Ascending aorta (tissue), 2 donors: ENCODE measurements around the gene NTM. TPM values are rescaled to one million over a fixed set of nuclear protein-coding genes. Genes with fewer than 3 reads are reported as not detected.

Source experiments
- DNase-seq, 2 donors: peaks; one replicate each; pipeline ENCODE4 v3.0.0-alpha.2; 2019; ENCODE audit warnings: low spot score in 2 of 2
- H3K27ac ChIP-seq, 2 donors: fragments of 200-600 bp; sonication (generic); one replicate each; pipeline ENCODE4 v1.5.1; 2016 to 2017; ENCODE audit warnings: mild to moderate bottlenecking in 1 of 2
- H3K27me3 ChIP-seq: fragments of 200-600 bp; sonication (generic); one replicate; pipeline ENCODE4 v1.5.1; 2017
- H3K36me3 ChIP-seq, 2 donors: fragments of 200-600 bp; sonication (generic); one replicate each; pipeline ENCODE4 v1.5.1; 2016
- H3K4me1 ChIP-seq, 2 donors: fragments of 200-600 bp; sonication (generic); one replicate each; pipeline ENCODE4 v1.5.1; 2016 to 2017; ENCODE audit warnings: mild to moderate bottlenecking in 1 of 2
- H3K4me3 ChIP-seq, 2 donors: fragments of 200-600 bp; sonication (generic); one replicate each; pipeline ENCODE4 v1.5.1; 2016 to 2017; ENCODE audit warnings: mild to moderate bottlenecking in 1 of 2
- H3K9me3 ChIP-seq, 2 donors: fragments of 200-600 bp; sonication (generic); one replicate each; pipeline ENCODE4 v1.5.1; 2016
- intact Hi-C: fragments of 100-400 bp; cut with DNase I; formaldehyde crosslinking; loops from one replicate; pipeline ENCODE4 v1.15.1; 2023
- total RNA-seq: library from RNA; depleted of rRNA; stranded (reverse); fragments of >200 nt; gene quantifications from one replicate; pipeline ENCODE4 v1.1.0, GENCODE V29; 2016
- TF ChIP-seq, protein P1 (sequence below), 3 experiments: fragments of 200-600 bp in 2 of 3; fragments of 450-650 bp in 1 of 3; sonication (generic) in 2 of 3; IDR thresholded peaks; one replicate each; pipeline ENCODE4 v1.5.1; 2016 to 2019; ENCODE audit warnings: antibody characterized with exemption in 3 of 3, mild to moderate bottlenecking in 1 of 3, moderate library complexity in 1 of 3

NTM gene
- total RNA-seq, 1 donor from 2014 or later = not detected

DNA sequence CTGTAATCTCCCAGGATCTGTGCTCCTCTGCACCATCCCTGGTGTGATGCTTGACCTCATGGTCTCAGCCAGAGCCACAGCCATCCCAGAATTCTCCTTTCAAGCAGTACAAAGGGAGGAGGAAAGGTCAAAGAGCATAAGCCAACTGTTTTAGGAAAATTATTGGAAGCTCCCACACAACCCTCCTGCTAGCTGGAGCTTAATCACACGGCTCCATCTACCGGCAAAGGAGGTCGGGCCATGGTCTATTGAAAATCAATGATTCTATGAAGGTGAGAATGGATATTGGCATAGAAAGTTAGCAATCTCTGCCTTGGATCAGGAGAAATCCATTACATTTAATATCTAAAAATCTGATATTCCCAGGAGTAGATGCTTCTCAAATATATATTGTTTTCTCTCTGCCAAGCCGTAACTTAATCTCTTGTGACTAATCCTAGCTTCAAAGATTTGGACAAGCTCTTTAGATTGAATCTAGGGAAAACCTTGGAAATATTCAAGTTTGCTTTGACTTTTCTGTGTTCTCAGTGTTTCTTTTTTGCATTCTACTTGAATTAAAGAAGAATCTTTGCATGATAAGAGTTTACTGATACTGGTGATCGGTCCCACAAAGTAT, 259.6 kb downstream of the NTM start:
- no peaks in the 10 kb centered on the region for H3K4me1 ChIP-seq
- H3K9me3 ChIP-seq = no peaks in the 10 kb centered on the region
- H3K27ac ChIP-seq = no peak overlapping the region
- intact Hi-C loops = no loop called here
- H3K36me3 ChIP-seq = no peaks in the 10 kb centered on the region
- no peaks in the 10 kb centered on the region for H3K27me3 ChIP-seq
- H3K4me3 ChIP-seq = no peak overlapping the region
- TF ChIP-seq, protein P1, sequence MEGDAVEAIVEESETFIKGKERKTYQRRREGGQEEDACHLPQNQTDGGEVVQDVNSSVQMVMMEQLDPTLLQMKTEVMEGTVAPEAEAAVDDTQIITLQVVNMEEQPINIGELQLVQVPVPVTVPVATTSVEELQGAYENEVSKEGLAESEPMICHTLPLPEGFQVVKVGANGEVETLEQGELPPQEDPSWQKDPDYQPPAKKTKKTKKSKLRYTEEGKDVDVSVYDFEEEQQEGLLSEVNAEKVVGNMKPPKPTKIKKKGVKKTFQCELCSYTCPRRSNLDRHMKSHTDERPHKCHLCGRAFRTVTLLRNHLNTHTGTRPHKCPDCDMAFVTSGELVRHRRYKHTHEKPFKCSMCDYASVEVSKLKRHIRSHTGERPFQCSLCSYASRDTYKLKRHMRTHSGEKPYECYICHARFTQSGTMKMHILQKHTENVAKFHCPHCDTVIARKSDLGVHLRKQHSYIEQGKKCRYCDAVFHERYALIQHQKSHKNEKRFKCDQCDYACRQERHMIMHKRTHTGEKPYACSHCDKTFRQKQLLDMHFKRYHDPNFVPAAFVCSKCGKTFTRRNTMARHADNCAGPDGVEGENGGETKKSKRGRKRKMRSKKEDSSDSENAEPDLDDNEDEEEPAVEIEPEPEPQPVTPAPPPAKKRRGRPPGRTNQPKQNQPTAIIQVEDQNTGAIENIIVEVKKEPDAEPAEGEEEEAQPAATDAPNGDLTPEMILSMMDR (IDR thresholded peaks at IDR 0.05) = no peak
- no peak for DNase-seq

DNA sequence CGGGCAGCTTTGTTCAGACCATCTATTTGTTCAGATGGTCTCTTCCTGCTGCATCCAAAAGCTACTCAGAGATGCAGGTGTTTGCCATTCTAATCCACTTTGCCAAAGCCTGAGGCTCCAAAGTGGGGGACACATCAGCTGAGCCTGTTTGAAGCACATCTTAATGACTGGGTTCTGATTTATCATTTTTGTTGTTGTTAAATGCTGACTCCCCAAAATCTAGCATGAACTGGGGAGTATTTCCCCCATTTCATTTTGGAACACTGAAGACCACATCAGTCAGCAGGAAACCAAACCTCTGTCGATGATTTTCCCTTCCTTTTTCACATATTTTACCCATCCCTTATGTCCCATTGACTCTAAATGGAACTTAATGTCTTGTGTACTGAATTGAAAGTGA, 262.6 kb downstream of the NTM start:
- DNase-seq = no peak
- no peaks in the 10 kb centered on the region for H3K9me3 ChIP-seq
- H3K27me3 ChIP-seq = no peaks in the 10 kb centered on the region
- TF ChIP-seq, protein P1 (IDR thresholded peaks at IDR 0.05) = no peak
- H3K4me3 ChIP-seq = no peak overlapping the region
- H3K27ac ChIP-seq = no peak overlapping the region
- intact Hi-C loops = no loop called here
- H3K4me1 ChIP-seq = no peaks in the 10 kb centered on the region
- H3K36me3 ChIP-seq = no peaks in the 10 kb centered on the region

DNA sequence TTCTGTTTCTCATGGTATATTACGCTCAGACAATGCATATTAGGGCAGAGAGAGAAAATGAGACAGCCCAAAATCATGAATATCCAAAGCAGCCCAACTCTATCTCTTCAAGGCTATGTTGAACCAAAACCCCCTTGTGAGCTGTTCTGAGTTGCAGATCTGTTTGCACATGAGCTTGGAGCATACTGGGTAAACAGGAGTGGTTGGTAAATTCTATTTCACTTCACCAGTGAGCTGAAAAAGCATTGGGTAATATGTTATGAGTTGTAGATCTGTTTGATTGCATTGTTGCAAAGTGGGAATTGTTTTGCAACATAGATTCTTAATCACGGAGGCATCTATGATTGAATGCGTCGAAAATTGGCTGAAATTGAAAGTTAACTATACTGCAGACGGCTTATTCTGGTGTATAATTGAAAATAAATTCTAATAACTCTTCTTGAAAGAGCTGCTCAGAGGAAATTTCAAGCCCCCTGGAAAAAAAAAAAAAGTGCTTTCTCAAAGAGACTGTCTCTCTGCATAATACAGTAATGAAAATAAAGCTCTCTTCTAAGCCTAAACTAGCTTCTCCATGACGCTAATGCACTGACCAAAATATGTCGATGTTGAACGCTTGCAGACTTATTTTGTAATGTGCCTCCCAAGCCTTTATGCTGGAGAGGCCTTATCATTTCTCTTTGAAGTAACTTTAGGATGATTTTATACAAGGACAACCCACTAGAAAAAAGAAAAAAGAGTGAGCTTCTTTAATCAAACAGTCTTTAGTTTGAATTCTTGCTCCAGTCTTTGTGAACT, 263.7 kb downstream of the NTM start:
- no peak for DNase-seq
- H3K4me3 ChIP-seq = no peak overlapping the region
- no peak overlapping the region for H3K27ac ChIP-seq
- intact Hi-C loops = no loop called here
- H3K36me3 ChIP-seq = no peaks in the 10 kb centered on the region
- H3K27me3 ChIP-seq = no peaks in the 10 kb centered on the region
- H3K9me3 ChIP-seq = no peaks in the 10 kb centered on the region
- no peaks in the 10 kb centered on the region for H3K4me1 ChIP-seq
- TF ChIP-seq, protein P1 (IDR thresholded peaks at IDR 0.05) = no peak

DNA sequence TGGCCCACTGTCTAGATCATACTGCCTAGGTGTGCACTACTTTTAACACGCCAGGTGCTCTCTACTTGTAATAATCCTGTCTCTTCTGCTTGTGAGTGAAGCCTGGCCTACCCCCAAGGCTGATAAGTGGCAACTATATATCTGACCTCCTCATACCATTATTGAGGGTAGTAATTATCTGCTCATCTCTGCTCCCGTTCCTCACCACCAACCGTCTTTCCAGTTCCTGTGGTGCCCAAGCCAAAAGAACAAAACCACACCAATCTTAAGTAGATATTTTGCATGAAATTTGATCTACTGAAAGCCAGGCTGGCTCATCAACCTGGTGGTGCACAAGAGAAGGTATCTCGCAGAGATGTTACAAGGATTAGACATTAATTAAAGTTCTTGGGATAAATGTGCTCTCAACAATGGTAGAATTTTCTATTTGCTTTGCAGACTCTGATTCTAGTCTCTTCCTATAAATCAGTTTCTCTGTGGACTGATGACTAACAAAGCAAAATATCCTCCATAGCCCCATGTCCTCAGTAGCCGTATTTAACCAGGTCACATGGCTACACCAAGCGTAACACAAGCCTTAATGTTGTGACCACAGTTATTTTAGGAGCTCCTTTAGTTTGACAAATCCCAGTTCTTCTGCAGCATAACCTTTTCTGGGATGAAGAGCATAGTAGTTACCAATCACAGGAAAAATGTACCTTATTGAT, 267.2 kb downstream of the NTM start:
- TF ChIP-seq, protein P1 (IDR thresholded peaks at IDR 0.05) = no peak
- no peaks in the 10 kb centered on the region for H3K9me3 ChIP-seq
- intact Hi-C loops = no loop called here
- H3K27ac ChIP-seq = no peak overlapping the region
- no peak for DNase-seq
- H3K4me3 ChIP-seq = no peak overlapping the region
- no peaks in the 10 kb centered on the region for H3K36me3 ChIP-seq
- H3K27me3 ChIP-seq = no peaks in the 10 kb centered on the region
- no peaks in the 10 kb centered on the region for H3K4me1 ChIP-seq

DNA sequence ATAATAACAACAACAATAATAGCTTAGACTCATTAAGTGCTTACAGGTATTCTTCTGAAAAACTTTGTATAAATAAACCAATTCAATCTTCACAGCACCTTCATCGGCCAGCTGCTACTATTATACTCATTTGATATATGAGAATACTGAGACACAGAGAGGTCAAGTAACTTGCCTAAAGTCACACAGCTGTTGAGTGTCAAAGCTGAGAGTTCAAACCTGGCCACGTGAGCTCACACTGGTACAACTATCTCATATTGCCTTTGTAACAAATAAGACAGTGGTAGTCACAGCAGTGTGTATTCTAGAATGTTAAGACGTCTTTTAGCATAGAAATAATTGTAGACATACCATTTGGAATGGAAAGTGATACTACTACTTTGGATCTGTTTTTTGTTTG, 268.5 kb downstream of the NTM start:
- DNase-seq = no peak

More for the DNA sequence above, 268.5 kb downstream of the NTM start:
- Histone ChIP-seq H3K9me3 (no peaks in the 10 kb centered on the region), H3K4me1 (no peaks in the 10 kb centered on the region), H3K27ac (no peak overlapping the region), H3K27me3 (no peaks in the 10 kb centered on the region), H3K36me3 (no peaks in the 10 kb centered on the region), H3K4me3 (no peak overlapping the region)
- intact Hi-C loops = no loop called here
- TF ChIP-seq, protein P1 (IDR thresholded peaks at IDR 0.05) = no peak
